ENCODE measurements around the gene TMEM176A.

Gene TMEM176A

DNA sequence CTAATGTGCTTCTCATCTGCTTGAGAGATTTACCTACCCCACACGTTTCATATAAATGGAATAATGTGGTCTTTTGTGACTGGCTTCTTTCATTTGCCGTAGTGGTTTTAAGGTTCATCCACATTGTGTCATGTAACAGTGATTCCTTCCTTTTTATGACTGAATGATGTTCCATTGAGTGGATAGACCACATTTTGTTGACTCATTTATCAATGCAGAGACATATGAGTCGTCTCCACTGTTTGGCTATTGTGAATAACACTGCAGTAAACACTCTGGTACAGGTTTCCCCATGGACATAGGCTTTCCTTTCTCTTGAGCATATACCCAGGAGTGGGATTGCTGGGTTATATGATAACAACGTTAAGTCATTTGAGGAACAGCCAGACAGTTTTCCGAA is 49.7 kb downstream of the TMEM176A start:
- DNase-seq, result no peak

- DNase-seq, result no peak
These were observed 51.2 kb downstream of the TMEM176A start for GRCh38 chr7:150851492-150852370.

DNA sequence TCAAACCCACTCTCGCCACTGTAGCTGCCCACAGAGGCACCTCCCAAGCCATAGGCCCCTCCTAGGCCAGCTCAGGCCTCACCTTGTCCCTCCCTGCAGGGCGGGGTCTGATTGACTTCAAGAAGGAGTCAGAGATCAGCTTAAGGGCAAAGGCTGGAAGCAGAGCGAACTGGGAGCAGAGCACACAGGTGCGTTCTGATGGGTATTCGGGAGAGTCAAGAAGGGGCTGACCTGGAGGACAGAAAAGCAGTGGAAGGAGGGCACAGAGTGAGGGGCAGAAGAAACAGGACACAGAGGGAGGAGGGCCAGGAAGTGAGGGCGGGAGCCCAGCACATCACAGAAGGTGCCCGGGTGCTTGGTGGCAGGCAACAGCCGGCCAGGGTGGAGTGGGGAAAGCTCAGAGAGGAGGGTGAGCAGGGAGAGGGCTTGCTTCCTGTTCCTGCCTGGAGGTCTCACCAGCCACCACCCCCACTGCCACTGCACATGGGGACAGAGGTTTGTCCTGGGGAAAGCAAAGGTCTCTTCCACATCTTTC is 51.9 kb downstream of the TMEM176A start, which contains the start of gene AOC1:
Gene AOC1, plus strand, starts transcription at position 147 of the 535 bp plus-strand sequence. CDS start 3,954 bp downstream, outside the sequence.
- no peak for DNase-seq

DNA sequence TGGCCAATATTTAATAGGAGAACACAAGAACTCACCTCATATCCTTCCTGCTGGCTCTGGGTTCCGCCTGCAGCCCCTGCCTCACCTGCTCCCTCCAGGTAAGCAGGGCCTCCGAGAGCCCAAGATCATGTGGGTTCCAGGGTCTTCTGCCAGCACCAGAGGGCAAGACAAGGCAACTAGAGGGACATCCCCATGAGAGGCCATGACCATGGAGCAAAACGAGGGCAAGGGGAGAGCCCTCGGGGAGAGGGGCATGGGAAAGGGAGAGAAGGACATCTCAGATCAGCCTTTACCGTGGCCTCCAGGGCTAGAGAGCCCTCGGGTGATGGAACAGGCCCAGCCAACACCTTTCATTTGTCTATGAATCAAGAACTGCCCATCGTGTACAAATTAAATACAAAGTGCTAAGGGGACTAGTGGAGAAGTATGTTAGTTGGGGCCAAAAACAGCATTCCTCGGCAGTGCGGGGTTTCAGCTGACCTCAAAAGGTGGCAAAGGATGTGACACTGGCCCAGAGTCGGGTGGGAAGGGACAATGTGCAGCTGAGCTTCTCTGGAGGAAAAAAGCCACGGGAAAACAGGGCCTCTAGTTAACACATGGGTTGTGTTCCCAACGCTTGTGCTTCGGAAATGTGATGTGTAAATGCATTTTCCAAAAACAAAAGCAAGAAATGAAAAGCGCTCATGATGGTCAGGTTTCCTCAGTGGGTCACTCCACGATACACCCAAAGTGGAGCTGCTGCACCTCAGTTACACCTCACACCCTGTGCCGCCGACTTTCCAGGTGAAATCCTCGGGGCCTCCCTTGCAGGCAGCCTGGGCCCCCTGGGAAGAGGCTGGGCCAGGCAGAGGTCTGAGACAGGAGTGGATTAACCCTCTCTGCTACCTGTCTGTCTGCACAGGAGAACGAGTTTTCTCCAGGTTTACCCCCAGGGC is 53.8 kb downstream of the TMEM176A start:
- no peak for DNase-seq
